MG63 (cell line): Measurements from ENCODE around the gene ZSCAN2. TPM values are rescaled to one million over a fixed set of nuclear protein-coding genes. Genes with fewer than 3 reads are reported as not detected.
A peak's percentile ranks its signal among the peaks of the same experiment; 100 is the strongest.

Experiments used
- DNase-seq: peaks from one replicate; pipeline ENCODE4 v3.0.0-alpha.2; 2020
- H3K27me3 ChIP-seq: fragments of 250-450 bp; sonication (Bioruptor Pico); 2 replicates; pipeline ENCODE4 v1.5.1; 2020; ENCODE audit warnings: mild to moderate bottlenecking, moderate library complexity
- H3K36me3 ChIP-seq: fragments of 250-450 bp; sonication (Bioruptor Pico); 2 replicates; pipeline ENCODE4 v1.5.1; 2020; ENCODE audit warnings: mild to moderate bottlenecking, moderate library complexity
- H3K4me3 ChIP-seq: fragments of 250-450 bp; sonication (Bioruptor Pico); 2 replicates; pipeline ENCODE4 v1.5.1; 2020; ENCODE audit warnings: mild to moderate bottlenecking, moderate library complexity
- H3K9me3 ChIP-seq: fragments of 250-450 bp; sonication (Bioruptor Pico); 2 replicates; pipeline ENCODE4 v1.5.1; 2020; ENCODE audit warnings: mild to moderate bottlenecking, moderate library complexity
- total RNA-seq: library from RNA; depleted of rRNA; stranded (reverse); fragments of >200 nt; shearing (Covaris generic); gene quantifications from 2 replicates; pipeline ENCODE4 v1.2.3, GENCODE V29; 2014; ENCODE audit warnings: low replicate concordance

Gene ZSCAN2
- total RNA-seq, 1 experiment from 2014 or later: 11.0 TPM

GRCh38 chr15:84591815-84592214, 9.0 kb upstream of the ZSCAN2 start:
- Histone ChIP-seq H3K36me3 (no peaks in the 10 kb centered on the region), H3K4me3 (no peak overlapping the region), H3K27me3 (peaks cover 2% of the 10 kb centered on the region), H3K9me3 (no peaks in the 10 kb centered on the region)
- no peak for DNase-seq

GRCh38 chr15:84594617-84595290, 6.1 kb upstream of the ZSCAN2 start:
- no peaks in the 10 kb centered on the region for H3K36me3 ChIP-seq
- no peaks in the 10 kb centered on the region for H3K9me3 ChIP-seq
- no peak for DNase-seq
- H3K4me3 ChIP-seq: no peak overlapping the region
- peaks cover 4% of the 10 kb centered on the region for H3K27me3 ChIP-seq

GRCh38 chr15:84595660-84596059, 5.1 kb upstream of the ZSCAN2 start:
- Histone ChIP-seq H3K27me3 (peaks cover 4% of the 10 kb centered on the region), H3K4me3 (no peak overlapping the region), H3K9me3 (no peaks in the 10 kb centered on the region), H3K36me3 (no peaks in the 10 kb centered on the region)
- no peak for DNase-seq

GRCh38 chr15:84597296-84597695, 3.5 kb upstream of the ZSCAN2 start:
- peaks cover 2% of the 10 kb centered on the region for H3K27me3 ChIP-seq
- H3K9me3 ChIP-seq: no peaks in the 10 kb centered on the region
- H3K4me3 ChIP-seq: no peak overlapping the region
- H3K36me3 ChIP-seq: no peaks in the 10 kb centered on the region
- DNase-seq: no peak

- Histone ChIP-seq H3K27me3 (peaks cover 2% of the 10 kb centered on the region), H3K9me3 (no peaks in the 10 kb centered on the region), H3K4me3 (no peak overlapping the region), H3K36me3 (no peaks in the 10 kb centered on the region)
- DNase-seq: no peak
Observed at GRCh38 chr15:84598250-84598649, 2.6 kb upstream of the ZSCAN2 start.

GRCh38 chr15:84598993-84599392, 1.8 kb upstream of the ZSCAN2 start:
- peak; percentile 48 for DNase-seq
- Histone ChIP-seq H3K36me3 (no peaks in the 10 kb centered on the region; the same call in 1 of the 2 replicates), H3K27me3 (peaks cover 2% of the 10 kb centered on the region), H3K9me3 (no peaks in the 10 kb centered on the region), H3K4me3 (no peak overlapping the region)

GRCh38 chr15:84599906-84600305, 903 bp upstream of the ZSCAN2 start:
- DNase-seq: no peak
- peak overlapping the region; percentile 88 for H3K4me3 ChIP-seq
- no peaks in the 10 kb centered on the region for H3K9me3 ChIP-seq
- no peaks in the 10 kb centered on the region; the same call in 1 of the 2 replicates for H3K36me3 ChIP-seq
- H3K27me3 ChIP-seq: peaks cover 2% of the 10 kb centered on the region

- DNase-seq: peak; percentile 87
- no peaks in the 10 kb centered on the region for H3K9me3 ChIP-seq
- H3K36me3 ChIP-seq: no peaks in the 10 kb centered on the region; the same call in 1 of the 2 replicates
- peak overlapping the region; percentile 88 for H3K4me3 ChIP-seq
- H3K27me3 ChIP-seq: peaks cover 2% of the 10 kb centered on the region
Observed at GRCh38 chr15:84600331-84600686, 500 bp upstream of the ZSCAN2 start.

- H3K4me3 ChIP-seq: peak overlapping the region; percentile 88
- peaks cover 2% of the 10 kb centered on the region for H3K27me3 ChIP-seq
- no peak for DNase-seq
- H3K9me3 ChIP-seq: no peaks in the 10 kb centered on the region
- no peaks in the 10 kb centered on the region; the same call in 1 of the 2 replicates for H3K36me3 ChIP-seq
Observed at GRCh38 chr15:84601555-84601838, 688 bp downstream of the ZSCAN2 start.

- Histone ChIP-seq H3K36me3 (no peaks in the 10 kb centered on the region; the same call in 1 of the 2 replicates), H3K4me3 (no peak overlapping the region)
Observed at GRCh38 chr15:84603630-84604379, 3.0 kb downstream of the ZSCAN2 start.

GRCh38 chr15:84604826-84605553, 4.2 kb downstream of the ZSCAN2 start:
- no peaks in the 10 kb centered on the region for H3K27me3 ChIP-seq
- DNase-seq: no peak
- no peak overlapping the region for H3K4me3 ChIP-seq
- H3K36me3 ChIP-seq: no peaks in the 10 kb centered on the region; the same call in 1 of the 2 replicates
- H3K9me3 ChIP-seq: no peaks in the 10 kb centered on the region

More at GRCh38 chr15:84603630-84604379, 3.0 kb downstream of the ZSCAN2 start:
- DNase-seq: no peak
- H3K27me3 ChIP-seq: no peaks in the 10 kb centered on the region; the same call in 1 of the 2 replicates
- H3K9me3 ChIP-seq: no peaks in the 10 kb centered on the region

- Histone ChIP-seq H3K27me3 (no peaks in the 10 kb centered on the region), H3K36me3 (no peaks in the 10 kb centered on the region; the same call in 1 of the 2 replicates), H3K4me3 (no peak overlapping the region), H3K9me3 (no peaks in the 10 kb centered on the region)
- no peak for DNase-seq
Observed at GRCh38 chr15:84605554-84605882, 4.7 kb downstream of the ZSCAN2 start.

- Histone ChIP-seq H3K9me3 (no peaks in the 10 kb centered on the region), H3K4me3 (no peak overlapping the region), H3K27me3 (no peaks in the 10 kb centered on the region), H3K36me3 (peaks cover 2% of the 10 kb centered on the region; the same call in 1 of the 2 replicates)
- DNase-seq: no peak
Observed at GRCh38 chr15:84606653-84607120, 5.9 kb downstream of the ZSCAN2 start.

GRCh38 chr15:84608707-84609284, 8.0 kb downstream of the ZSCAN2 start:
- peaks cover 2% of the 10 kb centered on the region; the same call in 1 of the 2 replicates for H3K36me3 ChIP-seq
- H3K9me3 ChIP-seq: no peaks in the 10 kb centered on the region
- no peaks in the 10 kb centered on the region for H3K27me3 ChIP-seq
- DNase-seq: no peak
- H3K4me3 ChIP-seq: no peak overlapping the region

GRCh38 chr15:84609818-84610525, 9.2 kb downstream of the ZSCAN2 start:
- Histone ChIP-seq H3K4me3 (no peak overlapping the region), H3K27me3 (no peaks in the 10 kb centered on the region), H3K9me3 (no peaks in the 10 kb centered on the region), H3K36me3 (peaks cover 2% of the 10 kb centered on the region; the same call in 1 of the 2 replicates)
- no peak for DNase-seq

- H3K36me3 ChIP-seq: 0 out of 2 replicates have a peak, but pooled peaks cover 2% of the 10 kb centered on the region
- no peaks in the 10 kb centered on the region for H3K27me3 ChIP-seq
- H3K9me3 ChIP-seq: no peaks in the 10 kb centered on the region
- no peak overlapping the region for H3K4me3 ChIP-seq
- DNase-seq: no peak
Observed at GRCh38 chr15:84611631-84612030, 10.8 kb downstream of the ZSCAN2 start.
